H1 (cell line): ENCODE data around the gene CLPTM1L. TPM values are rescaled to one million over a fixed set of nuclear protein-coding genes. Genes with fewer than 3 reads are reported as not detected.
"Not testable (repeated sequence)": the region's sequence is repeated elsewhere in the genome, so short reads cannot be mapped to it uniquely, and the experiment has no call there.

Source experiments
- CTCF ChIA-PET: fragments of 300-600 bp; sonication (Branson Sonifier 250); formaldehyde crosslinking; loops from one replicate; lab custom pipeline; 2021; ENCODE audit not compliant: partially characterized antibody; lab: Charles Lee
- POLR2A ChIA-PET: fragments of 300-600 bp; sonication (Branson Sonifier 250); formaldehyde crosslinking; loops from one replicate; lab custom pipeline; 2021; ENCODE audit warnings: inconsistent platforms; ENCODE audit not compliant: partially characterized antibody; lab: Charles Lee
- DNase-seq, 2 experiments: peaks; one replicate each; pipeline versions ENCODE4 v3.0.0 to v3.0.0-alpha.2; 2010 to 2022; ENCODE audit warnings: low spot score in 2 of 2, low read depth in 1 of 2, mixed read lengths in 1 of 2
- FAIRE-seq: peaks from 2 replicates; lab custom pipeline; 2011; peaks lifted over from hg19 to GRCh38; lab: Jason Lieb, UNC
- H2AFZ ChIP-seq: 2 replicates; pipeline ENCODE4 v1.8.1; 2012; ENCODE audit warnings: low read length, inconsistent platforms
- H2AK5ac ChIP-seq: 2 replicates; pipeline ENCODE4 v1.6.1; 2013; ENCODE audit warnings: low read depth, low read length
- H2BK120ac ChIP-seq: replicated peaks from 2 replicates; pipeline ENCODE3; 2013; ENCODE audit warnings: low read depth, low read length, inconsistent platforms
- H2BK12ac ChIP-seq: 2 replicates; pipeline ENCODE4 v1.6.1; 2013; ENCODE audit warnings: low read depth, low read length
- H2BK15ac ChIP-seq: 2 replicates; pipeline ENCODE4 v1.6.1; 2013; ENCODE audit warnings: low read length
- H2BK20ac ChIP-seq: 2 replicates; pipeline ENCODE4 v1.6.1; 2013; ENCODE audit warnings: low read length
- H2BK5ac ChIP-seq: 2 replicates; pipeline ENCODE4 v1.6.1; 2013; ENCODE audit warnings: low read depth, low read length
- H3K14ac ChIP-seq: 2 replicates; pipeline ENCODE4 v1.6.1; 2013; ENCODE audit warnings: inconsistent platforms; ENCODE audit not compliant: insufficient read length
- H3K18ac ChIP-seq: 2 replicates; pipeline ENCODE4 v1.6.1; 2013; ENCODE audit warnings: low read length; ENCODE audit errors: extremely low read depth
- H3K23ac ChIP-seq: 2 replicates; pipeline ENCODE4 v1.6.1; 2013; ENCODE audit warnings: inconsistent platforms; ENCODE audit not compliant: insufficient read length
- H3K23me2 ChIP-seq: 2 replicates; pipeline ENCODE4 v1.6.1; 2013; ENCODE audit warnings: low read depth, low read length
- H3K27ac ChIP-seq: 2 replicates; pipeline ENCODE4 v1.6.1; 2011; ENCODE audit warnings: low read depth, low read length, inconsistent platforms
- H3K27me3 ChIP-seq, 4 experiments: replicated peaks in 1 of 4; 1 replicate in 1 of 4; 2 replicates in 3 of 4; pipeline versions ENCODE4 v1.6.1 to v1.8.1; 2011 to 2013; ENCODE audit warnings: low read length in 3 of 4, mild to moderate bottlenecking in 3 of 4, inconsistent platforms in 2 of 4, mixed read lengths in 2 of 4, moderate library complexity in 1 of 4; ENCODE audit not compliant: control insufficient read depth in 3 of 4, insufficient read depth in 3 of 4; ENCODE audit errors: extremely low read depth in 1 of 4
- H3K36me3 ChIP-seq, 4 experiments: 2 replicates each; pipeline versions ENCODE4 v1.6.1 to v1.8.1; 2011 to 2013; ENCODE audit warnings: mild to moderate bottlenecking in 4 of 4, low read length in 3 of 4, moderate library complexity in 2 of 4, control low read depth in 1 of 4, inconsistent platforms in 1 of 4; ENCODE audit not compliant: insufficient read depth in 4 of 4, control insufficient read depth in 2 of 4
- H3K4ac ChIP-seq: replicated peaks from 2 replicates; pipeline ENCODE3; 2013; ENCODE audit warnings: low read length, low read depth, mixed read lengths, inconsistent platforms; ENCODE audit not compliant: insufficient read length
- H3K4me1 ChIP-seq, 4 experiments: replicated peaks in 1 of 4; 1 replicate in 1 of 4; 2 replicates in 3 of 4; pipeline versions ENCODE4 v1.6.1 to v1.8.1; 2011 to 2013; ENCODE audit warnings: low read length in 3 of 4, inconsistent platforms in 2 of 4, mixed read lengths in 1 of 4; ENCODE audit not compliant: insufficient read depth in 4 of 4, control insufficient read depth in 3 of 4
- H3K4me2 ChIP-seq, 2 experiments: 2 replicates each; pipeline versions ENCODE4 v1.6.1 to v1.8.1; 2011 to 2013; ENCODE audit warnings: low read depth in 2 of 2, low read length in 2 of 2, control low read depth in 1 of 2, inconsistent platforms in 1 of 2, mild to moderate bottlenecking in 1 of 2; ENCODE audit not compliant: insufficient read depth in 1 of 2
- H3K4me3 ChIP-seq, 4 experiments: fragments of 200-600, 300-600 bp in 1 of 4; sonication (generic), shearing (Covaris generic), sonication (Bioruptor Twin) in 1 of 4; 2 replicates each; pipeline versions ENCODE4 v1.5.1 to v1.8.1; 2011 to 2016; ENCODE audit warnings: low read length in 4 of 4, low read depth in 3 of 4, control low read depth in 2 of 4, inconsistent platforms in 2 of 4, mild to moderate bottlenecking in 2 of 4, mixed read lengths in 1 of 4, moderate library complexity in 1 of 4; ENCODE audit not compliant: insufficient read depth in 2 of 4; ENCODE audit errors: extremely low read depth in 1 of 4
- H3K56ac ChIP-seq: replicated peaks from 2 replicates; pipeline ENCODE3; 2013; ENCODE audit warnings: low read depth, mild to moderate bottlenecking, mixed read lengths, low read length, inconsistent platforms; ENCODE audit not compliant: insufficient read length
- H3K79me1 ChIP-seq: 2 replicates; pipeline ENCODE4 v1.6.1; 2013; ENCODE audit warnings: low read depth, low read length, control low read depth
- H3K79me2 ChIP-seq, 2 experiments: 2 replicates each; pipeline versions ENCODE4 v1.6.1 to v1.8.1; 2012 to 2013; ENCODE audit warnings: low read length in 2 of 2, mild to moderate bottlenecking in 2 of 2, inconsistent platforms in 1 of 2; ENCODE audit not compliant: insufficient read depth in 2 of 2, control insufficient read depth in 1 of 2
- H3K9ac ChIP-seq, 4 experiments: replicated peaks in 1 of 4; 1 replicate in 1 of 4; 2 replicates in 3 of 4; pipeline versions ENCODE4 v1.6.1 to v1.8.1; 2011 to 2013; ENCODE audit warnings: low read depth in 3 of 4, low read length in 3 of 4, control low read depth in 2 of 4, mild to moderate bottlenecking in 2 of 4, moderate library complexity in 2 of 4, inconsistent platforms in 1 of 4; ENCODE audit errors: extremely low read depth in 1 of 4
- H3K9me3 ChIP-seq, 2 experiments: 2 replicates each; pipeline versions ENCODE4 v1.6.1 to v1.8.1; 2012 to 2013; ENCODE audit warnings: mild to moderate bottlenecking in 2 of 2, moderate library complexity in 2 of 2, control low read depth in 1 of 2, inconsistent platforms in 1 of 2, low read depth in 1 of 2, low read length in 1 of 2, mixed read lengths in 1 of 2; ENCODE audit not compliant: insufficient read depth in 2 of 2
- H4K20me1 ChIP-seq, 2 experiments: replicated peaks in 1 of 2; 2 replicates each; pipeline versions ENCODE3 to v1.8.1; 2011 to 2013; ENCODE audit warnings: inconsistent platforms in 2 of 2, low read length in 2 of 2, mild to moderate bottlenecking in 1 of 2; ENCODE audit not compliant: insufficient read depth in 2 of 2, control insufficient read depth in 1 of 2
- H4K5ac ChIP-seq: 2 replicates; pipeline ENCODE4 v1.6.1; 2013; ENCODE audit warnings: low read length, low read depth, mixed read lengths, inconsistent platforms; ENCODE audit not compliant: insufficient read length
- H4K8ac ChIP-seq: 2 replicates; pipeline ENCODE4 v1.8.0; 2013; ENCODE audit warnings: mild to moderate bottlenecking, moderate library complexity, low read length, inconsistent platforms; ENCODE audit not compliant: insufficient read depth; ENCODE audit errors: extremely low read depth
- H4K91ac ChIP-seq: replicated peaks from 2 replicates; pipeline ENCODE3; 2013; ENCODE audit warnings: low read length, mixed read lengths, inconsistent platforms; ENCODE audit not compliant: insufficient read length
- WGBS, 2 experiments: shearing (Covaris generic) in 1 of 2; methylation state at CpG; one replicate each; pipeline versions ENCODE4 v1.1.6 to v1.1.7; 2013 to 2015; ENCODE audit warnings: low lambda C conversion rate in 2 of 2, mixed read lengths in 2 of 2, inconsistent platforms in 1 of 2, low coverage in 1 of 2, missing lambda C conversion rate in 1 of 2; ENCODE audit not compliant: insufficient replicate concordance in 2 of 2, insufficient coverage in 1 of 2, insufficient read length in 1 of 2; ENCODE audit errors: extremely low coverage in 1 of 2, missing lambda C conversion rate in 1 of 2; 5-methylcytosine and 5-hydroxymethylcytosine counted together
- polyA plus RNA-seq, 7 experiments: library from polyadenylated mRNA; depleted of rRNA in 3 of 7; stranded (reverse) in 5 of 7; unstranded in 2 of 7; fragments of >200 nt in 5 of 7; fragments of 200-250 nt in 2 of 7; gene quantifications; 1 replicate in 5 of 7; 2 replicates in 1 of 7; 4 replicates in 1 of 7; pipeline versions ENCODE4 v1.2.1 to v1.2.3, GENCODE V29; 2011 to 2013; ENCODE audit warnings: missing spikeins in 2 of 7, mixed read lengths in 2 of 7
- total RNA-seq: library from RNA; stranded (reverse); fragmentation: NEBNext Ultra II Directional; extraction: Animal tissue kit (Norgen Biotek cat#: 25700); gene quantifications from 2 replicates; pipeline ENCODE4 v1.2.1, GENCODE V29; 2021

Gene CLPTM1L
- total and polyA plus RNA-seq, 2 of the 8 experiments (the other 6 are each of a cell fraction or from before 2014, with no cell fraction given): 102 to 119 TPM

- H4K20me1 ChIP-seq: peaks cover 15 to 28% of the 10 kb centered on the region in 2 experiments
- H2AK5ac ChIP-seq, FAIRE-seq, H3K14ac ChIP-seq, H3K9me3 ChIP-seq, H3K56ac ChIP-seq, H4K8ac ChIP-seq, H3K18ac ChIP-seq, H3K27ac ChIP-seq, H2BK20ac ChIP-seq, H3K27me3 ChIP-seq, H2BK12ac ChIP-seq, DNase-seq, H4K5ac ChIP-seq, H2BK15ac ChIP-seq, H2BK120ac ChIP-seq, H2BK5ac ChIP-seq, H3K23me2 ChIP-seq, H3K4me3 ChIP-seq, H3K79me1 ChIP-seq, H3K23ac ChIP-seq, H3K4me2 ChIP-seq, H3K9ac ChIP-seq, H3K4ac ChIP-seq, H3K4me1 ChIP-seq, POLR2A ChIA-PET, H4K91ac ChIP-seq, H2AFZ ChIP-seq: not testable (repeated sequence)
- 93% methylated on average over 7 of the region's 17 CpGs; no CpG with 5 or more reads in 1 of the 2 experiments for WGBS, 2 experiments
- CTCF ChIA-PET: interaction anchor here (0.5 to 0.8 kb wide), 2 partner anchors 16 to 46 kb away, joined by 3 read pairs; no protein-coding TSS in a partner anchor
- H3K36me3 ChIP-seq: peaks cover 34 to 56% (median 52%) of the 10 kb centered on the region in 4 experiments
- peaks cover 0 to 14% of the 10 kb centered on the region in 2 experiments; a peak in 2 of 4 replicates for H3K79me2 ChIP-seq
These were observed 5.1 kb downstream of the CLPTM1L start for GRCh38 chr5:1339818-1340210.
